GM12878 (cell line): ENCODE results near the gene AMELX. TPM values are rescaled to one million over a fixed set of nuclear protein-coding genes. Genes with fewer than 3 reads are reported as not detected.

ENCODE experiments used
- ATAC-seq: fragments of 200-7000 bp; cut with Tn5 transposase; 3 replicates; pipeline ENCODE4 v1.9.1; 2020; ENCODE audit warnings: mild to moderate bottlenecking, moderate library complexity
- BruUV-seq: library from RNA; stranded (reverse); fragments of 400-500 nt; replicated peaks from 2 replicates; lab custom pipeline; 2021; lab: Mats Ljungman, UMichigan
- CTCF ChIA-PET: fragments of 300-600 bp; sonication (Branson Sonifier 250); formaldehyde crosslinking; extraction: SDS; loops from one replicate; lab custom pipeline; 2021; ENCODE audit warnings: inconsistent platforms; lab: Yijun Ruan, JAX
- POLR2A ChIA-PET: fragments of 350-600 bp; formaldehyde crosslinking; extraction: SDS; loops from one replicate; lab custom pipeline; 2021; ENCODE audit warnings: inconsistent platforms; lab: Charles Lee
- RAD21 ChIA-PET: fragments of 300-600 bp; sonication (Branson Sonifier 250); formaldehyde crosslinking; loops from one replicate; lab custom pipeline; 2023; ENCODE audit warnings: antibody characterized with exemption; ENCODE audit not compliant: unreplicated experiment; lab: Charles Lee
- SMC1A ChIA-PET: fragments of 300-600 bp; sonication (Branson Sonifier 250); formaldehyde crosslinking; loops from one replicate; lab custom pipeline; 2023; ENCODE audit not compliant: unreplicated experiment, uncharacterized antibody; lab: Charles Lee
- DNase-seq: peaks from one replicate; pipeline ENCODE4 v3.0.0-alpha.2; 2011; ENCODE audit warnings: low read depth, low spot score
- FAIRE-seq: peaks from 3 replicates; lab custom pipeline; 2011; peaks lifted over from hg19 to GRCh38; lab: Jason Lieb, UNC
- H2AFZ ChIP-seq: 2 replicates; pipeline ENCODE4 v1.6.0; 2011; ENCODE audit warnings: low read depth, low read length, control low read depth; ENCODE audit not compliant: control insufficient read depth
- H3K27ac ChIP-seq: 2 replicates; pipeline ENCODE4 v1.5.1; 2011; ENCODE audit warnings: control low read depth; ENCODE audit not compliant: control insufficient read depth, insufficient read depth
- H3K27me3 ChIP-seq, 2 experiments: replicated peaks in 1 of 2; 2 replicates each; pipeline versions ENCODE4 v1.6.0 to v1.6.1; 2011; ENCODE audit warnings: low read length in 1 of 2; ENCODE audit not compliant: control insufficient read depth in 2 of 2, insufficient read depth in 2 of 2
- H3K36me3 ChIP-seq, 2 experiments: 2 replicates each; pipeline ENCODE4 v1.5.1; 2011; ENCODE audit warnings: low read length in 1 of 2; ENCODE audit not compliant: control insufficient read depth in 2 of 2, insufficient read depth in 2 of 2
- H3K4me1 ChIP-seq: 2 replicates; pipeline ENCODE4 v1.6.1; 2011; ENCODE audit warnings: mild to moderate bottlenecking, low read length, moderate library complexity, mixed read lengths; ENCODE audit not compliant: control insufficient read depth, insufficient read depth
- H3K4me2 ChIP-seq: 2 replicates; pipeline ENCODE4 v1.6.0; 2011; ENCODE audit warnings: control low read depth; ENCODE audit not compliant: control insufficient read depth, insufficient read depth
- H3K4me3 ChIP-seq: fragments of 200-600 bp; sonication (generic); 2 replicates; pipeline ENCODE4 v1.5.1; 2016
- H3K79me2 ChIP-seq: 2 replicates; pipeline ENCODE4 v1.6.0; 2011; ENCODE audit warnings: low read length; ENCODE audit not compliant: control insufficient read depth, insufficient read depth
- H3K9ac ChIP-seq: 2 replicates; pipeline ENCODE4 v1.8.0; 2011; ENCODE audit warnings: low read length, control low read depth, mixed read lengths; ENCODE audit not compliant: control insufficient read depth, insufficient read depth
- H3K9me3 ChIP-seq: replicated peaks from 3 replicates; pipeline ENCODE4 v1.5.1; 2011; ENCODE audit warnings: mild to moderate bottlenecking, low read length; ENCODE audit not compliant: control insufficient read depth, insufficient read depth
- H4K20me1 ChIP-seq: 2 replicates; pipeline ENCODE4 v1.6.0; 2011; ENCODE audit not compliant: control insufficient read depth, insufficient read depth
- BACH1 ChIP-seq: fragments of 450-650 bp; IDR thresholded peaks from 2 replicates; pipeline ENCODE4 v1.6.1; 2017; ENCODE audit warnings: mild to moderate bottlenecking, borderline replicate concordance
- HDGF ChIP-seq: fragments of 450-650 bp; IDR thresholded peaks from 2 replicates; pipeline ENCODE4 v1.6.1; 2016; ENCODE audit warnings: antibody characterized with exemption
- NFIC ChIP-seq: IDR thresholded peaks from 2 replicates; pipeline ENCODE4 v1.6.1; 2012; ENCODE audit warnings: low read depth, mild to moderate bottlenecking, inconsistent platforms, low read length, moderate library complexity
- NR2C2 ChIP-seq: IDR thresholded peaks from 2 replicates; pipeline ENCODE4 v1.6.1; 2011; ENCODE audit warnings: borderline replicate concordance, low read depth; ENCODE audit not compliant: control insufficient read depth, insufficient read length
- POU2F2 ChIP-seq: IDR thresholded peaks from 3 replicates; pipeline ENCODE4 v1.6.1; 2011; ENCODE audit warnings: low read depth, mild to moderate bottlenecking, low read length, borderline replicate concordance
- SIN3A ChIP-seq: IDR thresholded peaks from 2 replicates; pipeline ENCODE4 v1.6.1; 2012; ENCODE audit warnings: low read depth, low read length, improper control_type of control experiment
- USF1 ChIP-seq: IDR thresholded peaks from 2 replicates; pipeline ENCODE4 v1.6.1; 2011; ENCODE audit warnings: borderline replicate concordance, low read depth, mild to moderate bottlenecking, moderate library complexity, mixed read lengths, low read length; ENCODE audit not compliant: insufficient read depth; ENCODE audit errors: extremely low read length
- WGBS: methylation state at CpG from one replicate; pipeline ENCODE4 v1.1.6; 2016; ENCODE audit warnings: low lambda C conversion rate; ENCODE audit not compliant: insufficient replicate concordance, insufficient coverage; ENCODE audit errors: missing lambda C conversion rate; 5-methylcytosine and 5-hydroxymethylcytosine counted together
- in situ Hi-C: fragments of 300-500 bp; cut with MboI; formaldehyde crosslinking; loops from 9 replicates; pipeline ENCODE4 v1.14.3; 2018; ENCODE audit warnings: mixed read lengths
- intact Hi-C: fragments of 100-400 bp; cut with micrococcal nuclease; formaldehyde crosslinking; loops from one replicate; pipeline ENCODE4 v1.14.2; 2022; ENCODE audit not compliant: unreplicated experiment
- polyA plus RNA-seq, 11 experiments: library from polyadenylated mRNA; depleted of rRNA in 4 of 11; unstranded in 6 of 11; stranded (reverse) in 5 of 11; fragments of >200 nt; fragmentation: Nextera tagmentation in 4 of 11; fragmentation: Illumina TruSeq in 1 of 11; extraction: Ambion mirVana in 4 of 11; extraction: Trizol in 1 of 11; gene quantifications; 1 replicate in 1 of 11; 2 replicates in 10 of 11; pipeline versions ENCODE4 v1.2.1 to v1.2.3, GENCODE V29; 2011 to 2016; ENCODE audit warnings: inconsistent platforms in 2 of 11, missing spikeins in 2 of 11, low read depth in 1 of 11
- total RNA-seq, 4 experiments: library from RNA; depleted of rRNA in 3 of 4; stranded (reverse); fragments of >200 nt in 3 of 4; fragmentation: Illumina TruSeq in 1 of 4; extraction: Trizol in 1 of 4; gene quantifications; 2 replicates each; pipeline versions ENCODE4 v1.2.1 to v1.2.3, GENCODE V29; 2013 to 2021
- TF ChIP-seq, protein P1 (sequence below): fragments of 450-650 bp; IDR thresholded peaks from 2 replicates; pipeline ENCODE4 v1.6.1; 2017; ENCODE audit warnings: antibody characterized with exemption, mild to moderate bottlenecking, moderate library complexity
- TF ChIP-seq, protein P2 (sequence below): IDR thresholded peaks from 2 replicates; pipeline ENCODE4 v1.6.1; 2012; ENCODE audit warnings: low read length, inconsistent platforms
- TF ChIP-seq, protein P3 (sequence below): fragments of 450-650 bp; IDR thresholded peaks from 2 replicates; pipeline ENCODE4 v1.6.1; 2017; ENCODE audit warnings: low read depth, mild to moderate bottlenecking, moderate library complexity

The AMELX gene
- total and polyA plus RNA-seq, 10 of the 15 experiments (the other 5 are each of a cell fraction or from before 2014, with no cell fraction given), result not detected

DNA sequence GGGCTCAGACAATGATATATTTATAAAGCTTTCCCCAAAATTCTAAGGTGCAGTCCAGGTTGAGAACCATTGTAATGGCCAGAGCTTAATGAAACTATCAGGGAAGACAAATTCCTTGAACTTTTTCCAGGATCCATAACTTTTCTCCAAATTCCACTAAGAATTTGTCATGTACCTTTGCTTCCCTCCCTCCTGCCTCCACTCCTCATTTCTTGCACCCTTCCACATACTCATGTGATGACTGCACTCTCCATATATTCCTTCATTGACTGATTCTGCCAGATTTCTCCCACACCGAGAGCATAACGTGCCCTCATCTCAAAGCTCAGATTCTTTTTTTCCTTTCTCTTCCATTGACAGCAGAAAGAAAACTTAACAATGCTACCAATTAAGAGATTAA lies 20.9 kb upstream of the AMELX start:
- SMC1A ChIA-PET, result no interaction called here
- no peak overlapping the region for H3K4me3 ChIP-seq
- H3K36me3 ChIP-seq, result no peaks in the 10 kb centered on the region
- no peaks in the 10 kb centered on the region for H4K20me1 ChIP-seq
- H3K9ac ChIP-seq, result no peak overlapping the region
- WGBS, result 7% methylated on average over 2 of the region's 2 CpGs
- no TSS peak for BruUV-seq
- H3K27ac ChIP-seq, result no peak overlapping the region
- TF ChIP-seq, protein P1, sequence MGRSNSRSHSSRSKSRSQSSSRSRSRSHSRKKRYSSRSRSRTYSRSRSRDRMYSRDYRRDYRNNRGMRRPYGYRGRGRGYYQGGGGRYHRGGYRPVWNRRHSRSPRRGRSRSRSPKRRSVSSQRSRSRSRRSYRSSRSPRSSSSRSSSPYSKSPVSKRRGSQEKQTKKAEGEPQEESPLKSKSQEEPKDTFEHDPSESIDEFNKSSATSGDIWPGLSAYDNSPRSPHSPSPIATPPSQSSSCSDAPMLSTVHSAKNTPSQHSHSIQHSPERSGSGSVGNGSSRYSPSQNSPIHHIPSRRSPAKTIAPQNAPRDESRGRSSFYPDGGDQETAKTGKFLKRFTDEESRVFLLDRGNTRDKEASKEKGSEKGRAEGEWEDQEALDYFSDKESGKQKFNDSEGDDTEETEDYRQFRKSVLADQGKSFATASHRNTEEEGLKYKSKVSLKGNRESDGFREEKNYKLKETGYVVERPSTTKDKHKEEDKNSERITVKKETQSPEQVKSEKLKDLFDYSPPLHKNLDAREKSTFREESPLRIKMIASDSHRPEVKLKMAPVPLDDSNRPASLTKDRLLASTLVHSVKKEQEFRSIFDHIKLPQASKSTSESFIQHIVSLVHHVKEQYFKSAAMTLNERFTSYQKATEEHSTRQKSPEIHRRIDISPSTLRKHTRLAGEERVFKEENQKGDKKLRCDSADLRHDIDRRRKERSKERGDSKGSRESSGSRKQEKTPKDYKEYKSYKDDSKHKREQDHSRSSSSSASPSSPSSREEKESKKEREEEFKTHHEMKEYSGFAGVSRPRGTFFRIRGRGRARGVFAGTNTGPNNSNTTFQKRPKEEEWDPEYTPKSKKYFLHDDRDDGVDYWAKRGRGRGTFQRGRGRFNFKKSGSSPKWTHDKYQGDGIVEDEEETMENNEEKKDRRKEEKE, result no peak
- TF ChIP-seq, protein P2, sequence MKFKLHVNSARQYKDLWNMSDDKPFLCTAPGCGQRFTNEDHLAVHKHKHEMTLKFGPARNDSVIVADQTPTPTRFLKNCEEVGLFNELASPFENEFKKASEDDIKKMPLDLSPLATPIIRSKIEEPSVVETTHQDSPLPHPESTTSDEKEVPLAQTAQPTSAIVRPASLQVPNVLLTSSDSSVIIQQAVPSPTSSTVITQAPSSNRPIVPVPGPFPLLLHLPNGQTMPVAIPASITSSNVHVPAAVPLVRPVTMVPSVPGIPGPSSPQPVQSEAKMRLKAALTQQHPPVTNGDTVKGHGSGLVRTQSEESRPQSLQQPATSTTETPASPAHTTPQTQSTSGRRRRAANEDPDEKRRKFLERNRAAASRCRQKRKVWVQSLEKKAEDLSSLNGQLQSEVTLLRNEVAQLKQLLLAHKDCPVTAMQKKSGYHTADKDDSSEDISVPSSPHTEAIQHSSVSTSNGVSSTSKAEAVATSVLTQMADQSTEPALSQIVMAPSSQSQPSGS, result no peak
- TF ChIP-seq NFIC, result no peak
- TF ChIP-seq USF1, result no peak
- TF ChIP-seq POU2F2, result no peak
- TF ChIP-seq, protein P3, sequence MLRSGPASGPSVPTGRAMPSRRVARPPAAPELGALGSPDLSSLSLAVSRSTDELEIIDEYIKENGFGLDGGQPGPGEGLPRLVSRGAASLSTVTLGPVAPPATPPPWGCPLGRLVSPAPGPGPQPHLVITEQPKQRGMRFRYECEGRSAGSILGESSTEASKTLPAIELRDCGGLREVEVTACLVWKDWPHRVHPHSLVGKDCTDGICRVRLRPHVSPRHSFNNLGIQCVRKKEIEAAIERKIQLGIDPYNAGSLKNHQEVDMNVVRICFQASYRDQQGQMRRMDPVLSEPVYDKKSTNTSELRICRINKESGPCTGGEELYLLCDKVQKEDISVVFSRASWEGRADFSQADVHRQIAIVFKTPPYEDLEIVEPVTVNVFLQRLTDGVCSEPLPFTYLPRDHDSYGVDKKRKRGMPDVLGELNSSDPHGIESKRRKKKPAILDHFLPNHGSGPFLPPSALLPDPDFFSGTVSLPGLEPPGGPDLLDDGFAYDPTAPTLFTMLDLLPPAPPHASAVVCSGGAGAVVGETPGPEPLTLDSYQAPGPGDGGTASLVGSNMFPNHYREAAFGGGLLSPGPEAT, result no peak
- TF ChIP-seq BACH1, result no peak
- no peak for TF ChIP-seq SIN3A
- no peak for TF ChIP-seq HDGF
- TF ChIP-seq NR2C2, result no peak
- no peak overlapping the region for H2AFZ ChIP-seq
- no peaks in the 10 kb centered on the region for H3K4me1 ChIP-seq
- no peaks in the 10 kb centered on the region; a peak in 2 of 4 replicates for H3K27me3 ChIP-seq
- no peaks in the 10 kb centered on the region for H3K9me3 ChIP-seq
- DNase-seq (no peak), ATAC-seq (no peak), FAIRE-seq (no peak)
- CTCF ChIA-PET, result no interaction called here
- RAD21 ChIA-PET, result no interaction called here
- no peak overlapping the region for H3K4me2 ChIP-seq
- in situ Hi-C loops, result no loop called here
- intact Hi-C loops, result no loop called here
- H3K79me2 ChIP-seq, result no peaks in the 10 kb centered on the region
- POLR2A ChIA-PET, result no interaction called here
